Stimulated activated CD4-positive, alpha-beta T cell treated with anti-CD3 and anti-CD28 coated beads, Interleukin-1b, Interleukin-23, amount 100 ng/mL, for 24 hours (primary cell): ENCODE measurements around the gene NOX4.

Experiments used
- DNase-seq, 4 experiments: peaks; one replicate each; pipeline ENCODE4 v3.0.0-alpha.2; 2020; ENCODE audit warnings: low read depth in 4 of 4, low spot score in 1 of 4

The NOX4 gene

GRCh38 chr11:89490981-89491690 is at the start of gene NOX4:
Gene NOX4, minus strand, starts transcription at chr11:89491375. Its CDS starts 129 bp downstream, at chr11:89491246.
- DNase-seq, result no peak

GRCh38 chr11:89540826-89541225 is 49.7 kb upstream of the NOX4 start:
- no peak for DNase-seq

DNA sequence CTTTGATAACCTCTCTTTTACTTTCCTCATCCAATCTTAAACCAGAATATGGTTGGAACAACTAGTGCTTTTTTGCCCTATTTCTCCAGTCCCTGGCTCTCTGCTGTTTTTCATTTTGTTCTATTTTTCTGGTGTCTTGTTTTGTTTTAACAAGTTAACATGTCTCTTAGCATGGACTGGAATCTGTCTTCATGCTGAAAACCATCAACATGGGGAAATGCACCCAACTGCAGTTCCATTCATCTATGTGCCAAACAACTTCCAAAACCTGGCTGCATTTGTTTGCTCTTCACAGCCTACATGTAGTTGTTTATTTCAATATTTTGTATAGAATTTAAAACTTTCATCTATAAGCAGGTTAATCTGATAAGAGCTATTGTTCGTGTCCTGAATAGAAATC is 46.8 kb upstream of the NOX4 start:
- DNase-seq, result no peak

GRCh38 chr11:89536926-89537325 is 45.8 kb upstream of the NOX4 start:
- DNase-seq, result no peak

- DNase-seq, result no peak
Measured at GRCh38 chr11:89535221-89535620, 44.0 kb upstream of the NOX4 start.

GRCh38 chr11:89529626-89530380 is 38.6 kb upstream of the NOX4 start:
- DNase-seq, result no peak

GRCh38 chr11:89521792-89522191 is 30.6 kb upstream of the NOX4 start:
- DNase-seq, result no peak

DNA sequence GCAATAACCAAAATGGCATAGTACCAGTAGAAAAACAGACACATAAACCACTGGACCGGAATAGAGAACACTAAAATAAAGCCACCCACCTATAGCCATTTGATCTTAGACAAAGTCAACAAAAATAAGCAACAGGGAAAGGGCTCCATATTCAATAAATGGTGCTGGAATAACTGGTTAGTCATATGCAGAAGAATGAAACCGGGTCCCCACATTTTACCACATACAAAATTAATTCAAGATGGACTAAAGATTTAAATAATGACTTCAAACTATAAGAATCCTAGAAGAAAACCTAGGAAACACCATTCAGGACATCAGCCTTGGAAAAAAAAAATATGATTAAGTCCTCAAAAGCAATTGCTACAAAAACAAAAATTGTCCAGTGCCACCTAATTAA is 30.1 kb upstream of the NOX4 start:
- no peak for DNase-seq

DNA sequence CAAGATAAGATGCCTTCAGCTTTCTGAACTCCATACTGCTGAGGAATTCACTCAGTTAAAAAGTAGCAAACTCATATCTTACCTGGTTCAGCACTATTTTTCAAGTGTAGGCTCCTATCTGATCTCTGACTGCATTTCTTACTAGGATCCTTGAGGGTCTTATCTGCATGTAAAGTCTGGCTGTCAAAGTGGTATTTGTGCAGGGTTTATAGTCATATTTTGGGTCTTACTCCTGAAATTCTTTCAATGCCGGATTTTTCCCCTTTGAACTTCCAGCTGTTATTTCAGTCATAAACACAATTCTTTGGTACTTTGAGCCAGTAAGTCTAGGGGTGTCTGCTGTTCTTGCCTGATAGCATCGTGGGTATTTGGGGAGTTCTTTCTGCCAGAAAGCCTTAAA is 25.3 kb upstream of the NOX4 start:
- DNase-seq, result no peak

DNA sequence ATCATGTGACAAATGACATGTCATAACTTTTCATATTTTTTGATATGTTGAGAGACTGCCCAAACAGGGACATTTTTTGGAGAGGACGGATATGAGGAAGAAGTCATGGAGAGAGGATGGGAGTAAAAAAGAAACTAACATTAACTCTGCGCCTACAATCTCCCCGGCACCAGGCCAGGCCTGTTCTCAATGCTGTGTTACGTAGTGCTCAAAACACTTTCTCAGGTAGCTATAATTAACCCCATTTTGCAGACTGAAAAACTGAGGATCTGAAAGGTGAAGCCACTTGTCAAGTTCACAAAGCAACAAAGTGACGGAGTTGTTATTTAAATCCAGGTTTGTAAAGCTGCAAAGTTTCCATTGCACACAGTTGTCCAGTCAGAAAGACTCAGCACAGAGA is 17.4 kb upstream of the NOX4 start:
- DNase-seq, result no peak

DNA sequence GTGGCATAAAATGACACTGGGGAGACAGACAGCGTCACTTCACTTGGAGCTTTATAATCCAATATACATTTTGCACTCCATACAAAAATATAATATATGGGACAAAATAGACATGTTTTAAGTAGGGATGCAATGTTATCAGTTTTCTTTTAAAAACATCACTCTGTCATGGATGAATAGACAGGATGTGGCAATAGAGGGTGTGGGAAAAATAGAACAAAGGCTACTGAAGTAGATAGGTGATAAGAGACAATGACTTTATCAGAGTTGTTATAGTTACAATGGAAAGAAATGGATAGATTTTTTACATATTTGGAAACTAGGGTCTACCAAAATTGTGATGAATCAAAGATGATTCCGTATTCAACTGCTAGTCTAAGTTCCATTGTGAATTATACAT is 13.1 kb upstream of the NOX4 start:
- DNase-seq, result no peak

DNA sequence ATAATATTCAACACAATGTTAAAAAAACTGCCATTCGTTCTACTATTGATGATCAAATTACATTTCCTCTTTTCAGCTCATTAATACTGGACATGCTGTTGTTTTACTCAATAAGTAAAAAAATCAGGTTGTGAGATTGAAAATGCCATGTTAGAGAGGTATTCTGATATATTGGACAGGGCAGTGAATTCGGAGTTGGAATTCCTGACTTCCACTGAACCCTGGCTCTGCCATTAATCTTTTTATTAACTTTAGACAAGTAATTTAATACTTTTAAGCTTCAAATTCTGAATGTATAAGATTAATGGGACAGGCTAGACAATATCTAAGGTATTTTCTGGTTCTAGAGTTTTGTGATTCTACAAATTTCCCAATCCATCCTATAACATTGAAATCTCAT is 12.2 kb upstream of the NOX4 start:
- DNase-seq, result no peak

DNA sequence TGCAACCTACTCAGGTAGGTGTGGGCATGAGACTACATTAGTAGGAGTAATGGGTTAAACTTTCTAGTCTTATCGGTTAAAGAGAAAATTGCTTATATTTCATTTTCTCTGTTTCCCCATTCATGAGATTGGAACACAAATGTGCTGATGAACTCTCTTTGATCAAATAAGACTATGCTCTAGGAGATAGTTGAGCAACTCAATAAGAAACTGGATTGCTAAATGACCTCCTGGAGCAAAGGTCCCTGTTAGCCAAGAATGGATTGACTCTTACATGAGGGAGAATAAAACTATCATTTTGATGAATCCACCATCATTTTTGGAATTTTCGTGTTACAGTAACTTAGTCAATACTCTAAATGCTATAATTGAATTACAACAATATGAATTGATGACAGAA is 11.1 kb upstream of the NOX4 start:
- DNase-seq, result no peak

- no peak for DNase-seq
Measured at GRCh38 chr11:89500336-89500735, 9.2 kb upstream of the NOX4 start.

DNA sequence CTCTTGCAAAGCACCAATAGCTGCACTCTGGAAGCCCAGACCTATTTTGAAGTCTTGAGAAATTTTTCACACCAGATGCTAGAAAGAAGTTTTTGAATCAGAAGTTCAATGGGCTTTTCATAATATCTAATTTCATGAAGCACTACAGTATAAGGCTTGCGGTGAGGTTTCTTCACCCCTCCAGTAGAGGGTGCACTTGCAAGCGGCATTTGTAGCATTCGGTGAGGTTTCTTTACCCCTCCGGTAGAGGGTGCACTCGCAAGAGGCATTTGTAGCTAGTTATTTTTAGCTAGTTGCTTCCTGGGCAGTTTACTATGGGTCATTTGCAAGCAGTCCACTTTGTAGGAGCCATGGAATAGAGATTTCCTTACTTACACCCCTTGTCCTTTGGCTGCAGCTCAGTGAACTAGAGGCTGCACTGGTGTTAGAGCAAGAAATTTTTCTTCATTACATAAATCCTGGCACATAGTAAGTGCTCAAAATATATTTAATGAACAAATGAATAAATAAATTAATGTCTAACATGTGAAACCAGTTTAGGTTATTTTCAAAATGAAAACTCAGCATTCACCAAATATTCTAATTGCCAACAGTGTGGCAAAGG is 7.8 kb upstream of the NOX4 start:
- DNase-seq, result no peak

DNA sequence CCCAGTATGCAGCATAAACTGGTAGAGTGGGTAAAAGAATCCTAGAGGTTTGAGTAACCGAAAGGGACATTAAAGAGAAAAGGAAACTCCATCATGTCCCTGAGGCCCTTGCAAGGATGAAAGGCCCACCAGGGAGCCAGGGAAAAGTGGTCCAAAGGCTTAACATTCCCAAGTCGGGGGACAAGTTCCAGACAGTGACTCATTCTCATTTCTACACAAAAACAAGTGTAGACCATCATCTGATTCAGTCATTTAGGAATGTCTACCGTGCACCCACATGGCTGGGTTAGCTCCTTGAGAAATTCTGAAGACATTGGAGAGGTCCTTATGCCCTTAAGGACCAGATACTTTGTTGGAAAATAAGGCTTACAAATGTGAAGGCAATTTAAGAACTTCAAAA is 4.8 kb upstream of the NOX4 start:
- no peak for DNase-seq

- no peak for DNase-seq
Measured at GRCh38 chr11:89493431-89493830, 2.3 kb upstream of the NOX4 start.

DNA sequence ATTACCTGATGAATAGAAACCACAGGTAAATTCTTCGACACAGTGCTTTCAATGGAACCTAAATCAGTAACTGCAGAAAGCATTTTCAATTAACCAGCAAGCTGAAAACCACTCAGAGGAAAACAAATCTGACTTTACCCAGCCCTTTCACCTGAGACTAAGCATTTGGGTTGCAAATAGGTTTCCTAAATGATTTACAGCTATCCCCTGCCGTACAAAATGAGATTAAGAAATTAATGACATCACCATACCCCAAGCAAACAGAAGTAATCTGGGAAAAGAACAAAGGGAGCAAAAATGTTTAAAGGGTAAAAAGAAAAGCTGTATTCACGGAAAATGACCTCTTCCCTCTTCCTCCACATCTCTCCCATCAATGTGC is 584 bp downstream of the NOX4 start:
- DNase-seq, result no peak

GRCh38 chr11:89489930-89490329 is 1.2 kb downstream of the NOX4 start:
- DNase-seq, result no peak

DNA sequence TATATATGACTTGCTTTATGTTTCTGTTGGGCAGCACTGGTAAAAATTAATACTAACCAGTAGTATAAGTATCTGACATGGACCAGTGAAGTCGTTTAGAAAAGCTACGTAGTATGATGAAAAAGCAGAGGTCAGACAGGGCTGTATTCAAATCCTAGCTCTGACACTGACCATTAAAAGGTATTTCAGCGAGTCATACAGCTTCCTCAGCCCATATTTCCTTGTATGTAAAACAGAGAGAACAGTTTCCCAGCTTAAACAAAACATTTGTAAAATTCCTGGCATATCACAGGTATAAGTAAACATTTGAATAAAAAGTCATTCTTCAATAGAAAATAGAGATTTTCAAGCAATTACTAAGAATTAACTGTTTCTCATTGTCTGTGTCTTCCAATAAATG is 4.2 kb downstream of the NOX4 start:
- DNase-seq, result no peak

- DNase-seq, result no peak
Measured at GRCh38 chr11:89484896-89485295, 6.3 kb downstream of the NOX4 start.

- no peak for DNase-seq
Measured at GRCh38 chr11:89477175-89477574, 14.0 kb downstream of the NOX4 start.
